HG03196 (cell line): ENCODE measurements around the gene PCBD1.

ENCODE experiments used
- ATAC-seq: cut with Tn5 transposase; IDR thresholded peaks from one replicate; pipeline ENCODE4 v1.9.1; 2021; ENCODE audit not compliant: unreplicated experiment

The PCBD1 gene

GRCh38 chr10:70838270-70838805 is 50.0 kb downstream of the PCBD1 start:
- no peak for ATAC-seq

- ATAC-seq: no peak
Observed at GRCh38 chr10:70837660-70838059, 50.7 kb downstream of the PCBD1 start.

- ATAC-seq: no peak
Observed at GRCh38 chr10:70836319-70836718, 52.0 kb downstream of the PCBD1 start.

GRCh38 chr10:70834441-70835151 is 53.8 kb downstream of the PCBD1 start:
- ATAC-seq: no peak

- no peak for ATAC-seq
Observed at GRCh38 chr10:70834021-70834420, 54.3 kb downstream of the PCBD1 start.

- ATAC-seq: no peak
Observed at GRCh38 chr10:70833601-70834000, 54.8 kb downstream of the PCBD1 start.
